Natural killer cell treated with Interleukin-12 subunit alpha and Interleukin-12 subunit beta and Interleukin-15 and Interleukin-18, amount 100 ng/mL, for 72 hours (primary cell): ENCODE data around the gene GJB6. TPM values are rescaled to one million over a fixed set of nuclear protein-coding genes. Genes with fewer than 3 reads are reported as not detected.

Experiments
- ATAC-seq, 2 donors: fragments of 150-1000 bp; cut with Tn5 transposase in 1 of 2; sonication (Bioruptor Pico), chemical (Tn5 transposase) in 1 of 2; 2 replicates each; pipeline ENCODE4 v1.10.0; 2021
- DNase-seq: peaks from one replicate; pipeline ENCODE4 v3.0.0; 2022; ENCODE audit warnings: low spot score
- H3K27ac Mint-ChIP-seq, 2 donors: 1 replicate in 1 of 2; 2 replicates in 1 of 2; pipeline ENCODE4 v1.8.0; 2022; ENCODE audit warnings: mixed read lengths in 2 of 2, mild to moderate bottlenecking in 1 of 2, moderate library complexity in 1 of 2
- H3K27me3 Mint-ChIP-seq, 2 donors: 1 replicate in 1 of 2; 2 replicates in 1 of 2; pipeline ENCODE4 v1.8.0; 2022; ENCODE audit warnings: mixed read lengths in 2 of 2
- H3K36me3 Mint-ChIP-seq: one replicate; pipeline ENCODE4 v1.8.0; 2022; ENCODE audit warnings: mixed read lengths
- H3K4me1 Mint-ChIP-seq, 2 donors: 1 replicate in 1 of 2; 2 replicates in 1 of 2; pipeline ENCODE4 v1.8.0; 2022; ENCODE audit warnings: low read depth in 2 of 2, mixed read lengths in 2 of 2, mild to moderate bottlenecking in 1 of 2
- H3K4me3 Mint-ChIP-seq: one replicate; pipeline ENCODE4 v1.8.0; 2022; ENCODE audit warnings: mixed read lengths
- H3K9me3 Mint-ChIP-seq: 2 replicates; pipeline ENCODE4 v1.8.0; 2022; ENCODE audit warnings: mixed read lengths
- total RNA-seq, 2 donors: library from RNA; stranded (reverse); gene quantifications; one replicate each; pipeline ENCODE4 v1.2.3, GENCODE V29; 2022

The GJB6 gene
- total RNA-seq, 2 donors from 2014 or later = 0.62 to 3.2 TPM

- H3K4me1 Mint-ChIP-seq = peaks cover 0 to 3% of the 10 kb centered on the region in 2 donors
- H3K9me3 Mint-ChIP-seq = no peaks in the 10 kb centered on the region
- no peaks in the 10 kb centered on the region for H3K36me3 Mint-ChIP-seq
- ATAC-seq (no peak), DNase-seq (no peak)
- H3K4me3 Mint-ChIP-seq = no peak overlapping the region
- H3K27me3 Mint-ChIP-seq = peaks cover 15 to 33% of the 10 kb centered on the region in 2 donors
- H3K27ac Mint-ChIP-seq = no peak overlapping the region
Measured at GRCh38 chr13:20206698-20207235, 25.4 kb downstream of the GJB6 start.

- peaks cover 18 to 33% of the 10 kb centered on the region in 2 donors for H3K27me3 Mint-ChIP-seq
- no peak overlapping the region for H3K27ac Mint-ChIP-seq
- no peak overlapping the region for H3K4me3 Mint-ChIP-seq
- ATAC-seq (no peak), DNase-seq (no peak)
- H3K9me3 Mint-ChIP-seq = no peaks in the 10 kb centered on the region
- H3K4me1 Mint-ChIP-seq = peaks cover 0 to 3% of the 10 kb centered on the region in 2 donors
- H3K36me3 Mint-ChIP-seq = no peaks in the 10 kb centered on the region
Measured at GRCh38 chr13:20206065-20206697, 25.9 kb downstream of the GJB6 start.

GRCh38 chr13:20198781-20199180 is 33.3 kb downstream of the GJB6 start:
- Mint-ChIP-seq H3K4me1 (peaks cover 8 to 12% of the 10 kb centered on the region in 2 donors), H3K27ac (no peak overlapping the region), H3K9me3 (no peaks in the 10 kb centered on the region), H3K27me3 (peaks cover 32 to 58% of the 10 kb centered on the region in 2 donors), H3K4me3 (no peak overlapping the region), H3K36me3 (no peaks in the 10 kb centered on the region)
- ATAC-seq = no peak
- no peak for DNase-seq

GRCh38 chr13:20197361-20197834 is 34.7 kb downstream of the GJB6 start:
- peak; percentile 48 to 55 for ATAC-seq
- H3K36me3 Mint-ChIP-seq = no peaks in the 10 kb centered on the region
- H3K27me3 Mint-ChIP-seq = peaks cover 36 to 58% of the 10 kb centered on the region in 2 donors
- no peaks in the 10 kb centered on the region for H3K9me3 Mint-ChIP-seq
- no peak overlapping the region for H3K4me3 Mint-ChIP-seq
- no peak overlapping the region for H3K27ac Mint-ChIP-seq
- H3K4me1 Mint-ChIP-seq = peaks cover 12 to 18% of the 10 kb centered on the region in 2 donors
- DNase-seq = no peak

GRCh38 chr13:20195801-20196200 is 36.3 kb downstream of the GJB6 start:
- Mint-ChIP-seq H3K27me3 (peaks cover 41 to 64% of the 10 kb centered on the region in 2 donors), H3K9me3 (no peaks in the 10 kb centered on the region), H3K4me3 (no peak overlapping the region), H3K27ac (no peak overlapping the region), H3K4me1 (peaks cover 12 to 18% of the 10 kb centered on the region in 2 donors), H3K36me3 (no peaks in the 10 kb centered on the region)
- DNase-seq (no peak), ATAC-seq (no peak)

- H3K27me3 Mint-ChIP-seq = peaks cover 43 to 64% of the 10 kb centered on the region in 2 donors
- H3K4me1 Mint-ChIP-seq = peaks cover 16 to 18% of the 10 kb centered on the region in 2 donors
- ATAC-seq (no peak), DNase-seq (no peak)
- H3K4me3 Mint-ChIP-seq = peak overlapping the region; percentile 63
- no peaks in the 10 kb centered on the region for H3K9me3 Mint-ChIP-seq
- no peak overlapping the region for H3K27ac Mint-ChIP-seq
- no peaks in the 10 kb centered on the region for H3K36me3 Mint-ChIP-seq
Measured at GRCh38 chr13:20193907-20194631, 38.0 kb downstream of the GJB6 start.

- Mint-ChIP-seq H3K9me3 (no peaks in the 10 kb centered on the region), H3K4me1 (peaks cover 16 to 18% of the 10 kb centered on the region in 2 donors), H3K27me3 (peaks cover 43 to 68% of the 10 kb centered on the region in 2 donors), H3K4me3 (peak overlapping the region; percentile 63), H3K36me3 (no peaks in the 10 kb centered on the region), H3K27ac (no peak overlapping the region)
- ATAC-seq (no peak), DNase-seq (no peak)
Measured at GRCh38 chr13:20193162-20193906, 38.8 kb downstream of the GJB6 start.

GRCh38 chr13:20192836-20193161 is 39.3 kb downstream of the GJB6 start, which contains the start of gene GJB2:
TSS of gene GJB2 (minus strand) at chr13:20192938. CDS start at chr13:20189581, 3,357 bp downstream.
- peaks cover 45 to 62% of the 10 kb centered on the region in 2 donors for H3K27me3 Mint-ChIP-seq
- DNase-seq = no peak
- peak within 1 kb of the TSS; percentile 63 for H3K4me3 Mint-ChIP-seq
- no peak within 1 kb of the TSS for H3K27ac Mint-ChIP-seq
- H3K9me3 Mint-ChIP-seq = no peaks in the 10 kb centered on the region
- peaks cover 16 to 18% of the 10 kb centered on the region in 2 donors for H3K4me1 Mint-ChIP-seq
- ATAC-seq = no peak
- H3K36me3 Mint-ChIP-seq = no peaks in the 10 kb centered on the region

GRCh38 chr13:20192158-20192835 is 39.8 kb downstream of the GJB6 start:
- H3K4me1 Mint-ChIP-seq = peaks cover 16 to 18% of the 10 kb centered on the region in 2 donors
- H3K9me3 Mint-ChIP-seq = no peaks in the 10 kb centered on the region
- ATAC-seq (no peak), DNase-seq (no peak)
- no peak overlapping the region for H3K27ac Mint-ChIP-seq
- no peaks in the 10 kb centered on the region for H3K36me3 Mint-ChIP-seq
- H3K4me3 Mint-ChIP-seq = no peak overlapping the region
- peaks cover 46 to 61% of the 10 kb centered on the region in 2 donors for H3K27me3 Mint-ChIP-seq

- Mint-ChIP-seq H3K9me3 (no peaks in the 10 kb centered on the region), H3K27me3 (peaks cover 44 to 53% of the 10 kb centered on the region in 2 donors), H3K36me3 (no peaks in the 10 kb centered on the region), H3K4me1 (peaks cover 16 to 18% of the 10 kb centered on the region in 2 donors), H3K27ac (no peak overlapping the region), H3K4me3 (peak overlapping the region; percentile 27)
- DNase-seq (no peak), ATAC-seq (peak in 1 of 2 donors; percentile 21)
Measured at GRCh38 chr13:20191311-20192157, 40.6 kb downstream of the GJB6 start.

GRCh38 chr13:20190481-20191310 is 41.4 kb downstream of the GJB6 start:
- H3K9me3 Mint-ChIP-seq = no peaks in the 10 kb centered on the region
- no peak overlapping the region for H3K4me3 Mint-ChIP-seq
- no peak overlapping the region for H3K27ac Mint-ChIP-seq
- no peak for ATAC-seq
- no peak for DNase-seq
- no peaks in the 10 kb centered on the region for H3K36me3 Mint-ChIP-seq
- peaks cover 45% of the 10 kb centered on the region in 2 donors for H3K27me3 Mint-ChIP-seq
- H3K4me1 Mint-ChIP-seq = peaks cover 16 to 18% of the 10 kb centered on the region in 2 donors

GRCh38 chr13:20190076-20190475 is 42.0 kb downstream of the GJB6 start:
- Mint-ChIP-seq H3K4me1 (peaks cover 16 to 18% of the 10 kb centered on the region in 2 donors), H3K27ac (no peak overlapping the region), H3K27me3 (peaks cover 44 to 45% of the 10 kb centered on the region in 2 donors), H3K36me3 (no peaks in the 10 kb centered on the region), H3K9me3 (no peaks in the 10 kb centered on the region), H3K4me3 (no peak overlapping the region)
- DNase-seq (no peak), ATAC-seq (no peak)
